VCaP (cell line): ENCODE results near the gene CAB39.

Experiments used
- H3K27ac ChIP-seq: fragments of 450-650 bp; 2 replicates; pipeline ENCODE4 v1.5.1; 2017
- TF ChIP-seq, protein P1 (sequence below): fragments of 450-650 bp; conservative IDR thresholded peaks from 2 replicates; pipeline ENCODE4 v1.5.1; 2017; ENCODE audit warnings: mild to moderate bottlenecking, moderate library complexity

The CAB39 gene

GRCh38 chr2:230712443-230713330 is at the start of gene CAB39:
CAB39 (plus strand) TSS chr2:230712842; CDS start chr2:230760002, 47,160 bp downstream.
- TF ChIP-seq, protein P1, sequence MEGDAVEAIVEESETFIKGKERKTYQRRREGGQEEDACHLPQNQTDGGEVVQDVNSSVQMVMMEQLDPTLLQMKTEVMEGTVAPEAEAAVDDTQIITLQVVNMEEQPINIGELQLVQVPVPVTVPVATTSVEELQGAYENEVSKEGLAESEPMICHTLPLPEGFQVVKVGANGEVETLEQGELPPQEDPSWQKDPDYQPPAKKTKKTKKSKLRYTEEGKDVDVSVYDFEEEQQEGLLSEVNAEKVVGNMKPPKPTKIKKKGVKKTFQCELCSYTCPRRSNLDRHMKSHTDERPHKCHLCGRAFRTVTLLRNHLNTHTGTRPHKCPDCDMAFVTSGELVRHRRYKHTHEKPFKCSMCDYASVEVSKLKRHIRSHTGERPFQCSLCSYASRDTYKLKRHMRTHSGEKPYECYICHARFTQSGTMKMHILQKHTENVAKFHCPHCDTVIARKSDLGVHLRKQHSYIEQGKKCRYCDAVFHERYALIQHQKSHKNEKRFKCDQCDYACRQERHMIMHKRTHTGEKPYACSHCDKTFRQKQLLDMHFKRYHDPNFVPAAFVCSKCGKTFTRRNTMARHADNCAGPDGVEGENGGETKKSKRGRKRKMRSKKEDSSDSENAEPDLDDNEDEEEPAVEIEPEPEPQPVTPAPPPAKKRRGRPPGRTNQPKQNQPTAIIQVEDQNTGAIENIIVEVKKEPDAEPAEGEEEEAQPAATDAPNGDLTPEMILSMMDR = peak; percentile 94
- peak within 1 kb of the TSS; percentile 88 for H3K27ac ChIP-seq

GRCh38 chr2:230664128-230664527 is 48.5 kb upstream of the CAB39 start:
- TF ChIP-seq, protein P1 = no peak
- H3K27ac ChIP-seq = no peak overlapping the region

DNA sequence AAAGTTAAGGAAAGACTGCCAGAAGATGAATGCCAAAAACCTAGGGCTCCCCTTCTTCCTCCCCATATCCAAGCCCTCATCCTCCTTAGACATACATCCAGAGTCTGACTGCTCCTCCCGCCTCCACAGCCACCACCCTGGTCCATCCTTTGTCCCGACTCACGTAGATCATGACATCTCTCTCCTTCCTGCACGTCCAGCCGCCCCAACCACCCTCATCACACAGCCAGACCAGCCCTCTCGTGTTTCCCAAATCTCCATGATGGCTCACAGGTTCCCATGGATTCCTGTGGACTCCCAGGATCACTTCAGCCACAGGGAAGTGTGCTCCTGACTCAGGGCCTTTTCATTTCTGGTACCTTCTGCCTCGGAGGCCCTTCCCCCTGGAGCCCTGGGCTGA is 47.8 kb upstream of the CAB39 start:
- no peak overlapping the region for H3K27ac ChIP-seq
- TF ChIP-seq, protein P1 = no peak

DNA sequence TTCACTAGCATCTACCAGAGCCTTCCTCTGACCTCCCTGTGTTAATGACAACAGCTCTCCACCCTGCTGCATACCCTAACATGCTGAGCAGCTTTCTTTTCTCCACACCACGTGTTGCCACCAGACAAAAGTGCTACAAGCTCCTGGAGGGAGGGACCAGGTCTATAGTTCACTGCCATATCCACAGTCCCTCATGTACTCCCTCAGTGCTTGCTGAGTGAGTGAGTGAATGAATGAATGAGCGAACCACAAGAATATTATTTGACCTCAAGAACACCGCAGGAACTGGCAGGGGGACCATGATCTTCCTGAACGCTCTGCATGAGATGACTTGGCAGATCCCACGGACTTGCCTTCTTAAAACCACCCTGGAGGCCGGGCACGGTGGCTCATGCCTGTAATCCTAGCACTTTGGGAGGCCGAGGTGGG is 47.4 kb upstream of the CAB39 start:
- no peak overlapping the region for H3K27ac ChIP-seq
- TF ChIP-seq, protein P1 = no peak

DNA sequence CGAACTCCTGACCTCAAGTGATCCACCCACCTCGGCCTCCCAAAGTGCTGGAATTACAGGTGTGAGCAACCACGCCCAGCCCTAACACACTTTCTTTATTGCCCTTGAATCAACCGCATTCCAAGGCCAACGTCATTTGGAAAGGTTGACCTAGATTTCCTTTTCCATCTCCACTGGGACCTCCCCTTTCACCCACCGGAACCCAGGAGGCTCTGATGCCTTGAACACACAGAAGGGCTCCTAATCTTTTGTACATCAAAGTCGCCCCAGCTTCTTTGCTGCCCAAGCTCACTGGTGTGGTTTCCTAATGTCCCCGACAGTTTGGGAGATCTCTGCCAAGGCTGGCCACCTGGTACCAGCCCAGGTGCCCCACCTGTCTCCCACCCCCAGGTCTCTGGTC is 46.2 kb upstream of the CAB39 start:
- TF ChIP-seq, protein P1 = no peak
- no peak overlapping the region for H3K27ac ChIP-seq

DNA sequence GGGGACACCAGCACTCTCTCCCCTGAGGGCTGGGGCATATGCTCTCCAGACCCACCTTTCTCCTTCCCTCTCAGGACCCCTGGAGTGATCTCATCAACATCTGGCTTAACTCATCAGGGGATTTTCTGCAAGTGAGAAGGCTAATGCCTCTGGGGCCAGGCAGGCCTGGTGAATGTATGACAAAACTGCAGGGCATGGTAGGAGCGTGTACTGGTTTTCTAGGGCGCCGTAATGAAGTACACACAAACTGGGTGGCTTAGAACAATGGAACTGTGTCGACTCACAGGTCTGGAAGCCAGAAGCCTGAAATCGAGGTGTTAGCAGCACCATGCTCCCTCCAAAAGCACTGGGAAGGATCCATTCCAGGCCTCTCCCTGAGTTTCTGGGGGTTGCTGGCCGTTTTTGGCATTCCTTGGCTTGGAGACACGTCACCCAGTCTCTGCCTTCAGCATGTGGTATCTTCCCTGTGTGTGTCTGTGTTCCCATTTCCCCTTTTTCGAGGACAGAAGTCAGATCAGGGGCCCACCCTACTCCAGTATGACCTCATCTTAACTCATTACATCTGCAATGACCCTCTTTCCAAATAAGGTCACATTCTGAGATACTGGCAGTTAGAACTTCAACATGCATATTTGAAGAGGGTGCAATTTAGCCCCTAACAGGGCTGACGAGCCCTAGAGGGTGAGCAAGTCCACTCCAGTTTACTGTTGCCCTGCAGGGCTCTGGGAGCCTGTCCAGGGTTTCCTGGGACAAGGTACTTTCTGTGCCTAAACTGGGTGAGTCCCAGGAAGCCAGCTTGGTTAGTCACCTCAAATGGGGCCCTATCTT is 45.5 kb upstream of the CAB39 start:
- TF ChIP-seq, protein P1 = no peak
- H3K27ac ChIP-seq = no peak overlapping the region
